ENCODE results near the gene PTPRM. TPM values are rescaled to one million over a fixed set of nuclear protein-coding genes. Genes with fewer than 3 reads are reported as not detected.
"Not testable (repeated sequence)": the region's sequence is repeated elsewhere in the genome, so short reads cannot be mapped to it uniquely, and the experiment has no call there.

The PTPRM gene
- total and polyA plus RNA-seq, 2 donors, result 37.3 to 55.6 TPM

- WGBS, result 76% methylated on average over 5 of the region's 5 CpGs
- no peaks in the 10 kb centered on the region for H3K27me3 ChIP-seq (ENCODE audit: control insufficient read depth in 2 of 2, insufficient read depth in 1 of 2, low read length in 1 of 2)
- H3K36me3 ChIP-seq (ENCODE audit: control insufficient read depth in 2 of 2, insufficient read depth in 2 of 2, low read length in 1 of 2), result no peaks in the 10 kb centered on the region
- H3K27ac ChIP-seq (ENCODE audit: low read depth in 1 of 2, low read length in 1 of 2), result no peak overlapping the region
- DNase-seq (ENCODE audit: low read depth in 6 of 9, low spot score in 9 of 9), result no peak
- H3K4me1 ChIP-seq (ENCODE audit: control insufficient read depth in 2 of 2, insufficient read depth in 2 of 2, low read length in 2 of 2), result no peaks in the 10 kb centered on the region
- no peak overlapping the region for H3K4me3 ChIP-seq (ENCODE audit: low read length in 2 of 2)
- peaks cover 0 to 1% of the 10 kb centered on the region in 2 donors for H3K9me3 ChIP-seq (ENCODE audit: control insufficient read depth in 2 of 2, insufficient read depth in 1 of 2, low read length in 1 of 2)
Measured at GRCh38 chr18:8439055-8439454, 871.9 kb downstream of the PTPRM start.

DNA sequence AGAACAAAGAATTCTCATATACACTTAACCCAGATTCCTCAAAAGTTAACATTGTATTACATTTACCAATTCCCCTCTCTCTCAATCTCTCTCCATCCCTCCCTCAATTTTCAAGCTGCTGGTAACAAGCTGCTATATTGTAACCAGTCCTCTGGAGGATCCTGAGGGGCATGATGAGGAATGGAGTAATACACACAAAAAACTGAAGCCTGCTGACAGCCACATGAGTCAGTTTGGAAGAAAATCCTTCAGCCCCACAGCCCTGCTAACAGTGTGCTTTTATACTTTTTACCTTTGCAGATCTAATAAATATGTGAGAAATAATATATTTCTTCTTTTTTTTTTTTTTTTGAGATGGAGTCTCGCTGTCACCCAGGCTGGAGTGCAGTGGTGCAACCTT is 876.4 kb downstream of the PTPRM start:
- H3K4me3 ChIP-seq (ENCODE audit: low read length in 2 of 2), result no peak overlapping the region
- H3K27ac ChIP-seq (ENCODE audit: low read depth in 1 of 2, low read length in 1 of 2), result no peak overlapping the region
- peaks cover 0 to 1% of the 10 kb centered on the region in 2 donors for H3K9me3 ChIP-seq (ENCODE audit: control insufficient read depth in 2 of 2, insufficient read depth in 1 of 2, low read length in 1 of 2)
- no peak for DNase-seq (ENCODE audit: low read depth in 6 of 9, low spot score in 9 of 9)
- WGBS, result 100% methylated on average over 1 of the region's 1 CpG
- no peaks in the 10 kb centered on the region for H3K4me1 ChIP-seq (ENCODE audit: control insufficient read depth in 2 of 2, insufficient read depth in 2 of 2, low read length in 2 of 2)
- H3K27me3 ChIP-seq (ENCODE audit: control insufficient read depth in 2 of 2, insufficient read depth in 1 of 2, low read length in 1 of 2), result no peaks in the 10 kb centered on the region
- no peaks in the 10 kb centered on the region for H3K36me3 ChIP-seq (ENCODE audit: control insufficient read depth in 2 of 2, insufficient read depth in 2 of 2, low read length in 1 of 2)

DNA sequence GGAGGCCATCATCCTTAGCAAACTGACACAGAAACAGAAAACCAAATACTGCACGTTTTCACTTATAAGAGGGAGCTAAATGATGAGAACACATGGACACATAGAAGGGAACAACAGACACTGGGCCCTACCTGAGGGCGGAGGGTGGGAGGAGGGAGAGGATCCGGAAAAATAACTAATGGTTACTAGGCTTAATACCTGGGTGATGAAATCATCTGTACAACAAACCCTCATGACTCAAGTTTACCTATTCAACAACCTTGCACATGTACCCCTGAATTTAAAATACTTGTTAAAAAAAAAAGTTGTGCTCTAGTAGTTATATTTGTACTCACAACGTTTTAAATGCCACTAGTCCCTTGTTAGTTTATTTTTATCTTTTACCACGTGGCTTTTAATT is 879.8 kb downstream of the PTPRM start:
- H3K36me3 ChIP-seq (ENCODE audit: control insufficient read depth in 2 of 2, insufficient read depth in 2 of 2, low read length in 1 of 2), result not testable (repeated sequence)
- WGBS, result 79% methylated on average over 5 of the region's 5 CpGs

DNA sequence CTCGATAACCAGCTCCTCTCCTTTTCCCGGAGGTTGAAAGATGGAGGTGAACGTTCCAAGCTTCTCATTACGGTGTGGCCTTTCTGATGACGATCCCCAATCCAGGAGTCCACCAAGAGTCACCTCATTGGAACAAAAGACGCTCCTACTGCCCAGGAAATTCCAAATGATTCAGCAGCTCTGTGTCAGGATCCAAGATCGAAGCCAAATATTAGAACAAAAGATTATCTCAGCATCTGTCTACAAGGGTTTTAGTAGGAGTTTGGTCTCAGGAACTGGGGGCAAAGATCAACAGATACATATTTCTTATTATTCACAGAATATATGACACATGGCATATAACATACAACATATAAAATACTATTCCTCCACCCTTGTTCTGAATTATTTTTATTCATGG is 881.0 kb downstream of the PTPRM start:
- Histone ChIP-seq H3K27me3 (ENCODE audit: control insufficient read depth in 2 of 2, insufficient read depth in 1 of 2, low read length in 1 of 2) (no peaks in the 10 kb centered on the region), H3K27ac (ENCODE audit: low read depth in 1 of 2, low read length in 1 of 2) (no peak overlapping the region), H3K9me3 (ENCODE audit: control insufficient read depth in 2 of 2, insufficient read depth in 1 of 2, low read length in 1 of 2) (no peaks in the 10 kb centered on the region), H3K4me1 (ENCODE audit: control insufficient read depth in 2 of 2, insufficient read depth in 2 of 2, low read length in 2 of 2) (no peaks in the 10 kb centered on the region), H3K4me3 (ENCODE audit: low read length in 2 of 2) (no peak overlapping the region), H3K36me3 (ENCODE audit: control insufficient read depth in 2 of 2, insufficient read depth in 2 of 2, low read length in 1 of 2) (no peaks in the 10 kb centered on the region)
- WGBS, result 93% methylated on average over 7 of the region's 7 CpGs
- no peak for DNase-seq (ENCODE audit: low read depth in 6 of 9, low spot score in 9 of 9)

More for the DNA sequence above, 879.8 kb downstream of the PTPRM start:
- H3K9me3 ChIP-seq (ENCODE audit: control insufficient read depth in 2 of 2, insufficient read depth in 1 of 2, low read length in 1 of 2); H3K27me3 ChIP-seq (ENCODE audit: control insufficient read depth in 2 of 2, insufficient read depth in 1 of 2, low read length in 1 of 2); DNase-seq (ENCODE audit: low read depth in 6 of 9, low spot score in 9 of 9); H3K4me3 ChIP-seq (ENCODE audit: low read length in 2 of 2); H3K4me1 ChIP-seq (ENCODE audit: control insufficient read depth in 2 of 2, insufficient read depth in 2 of 2, low read length in 2 of 2); H3K27ac ChIP-seq (ENCODE audit: low read depth in 1 of 2, low read length in 1 of 2): not testable (repeated sequence)

DNA sequence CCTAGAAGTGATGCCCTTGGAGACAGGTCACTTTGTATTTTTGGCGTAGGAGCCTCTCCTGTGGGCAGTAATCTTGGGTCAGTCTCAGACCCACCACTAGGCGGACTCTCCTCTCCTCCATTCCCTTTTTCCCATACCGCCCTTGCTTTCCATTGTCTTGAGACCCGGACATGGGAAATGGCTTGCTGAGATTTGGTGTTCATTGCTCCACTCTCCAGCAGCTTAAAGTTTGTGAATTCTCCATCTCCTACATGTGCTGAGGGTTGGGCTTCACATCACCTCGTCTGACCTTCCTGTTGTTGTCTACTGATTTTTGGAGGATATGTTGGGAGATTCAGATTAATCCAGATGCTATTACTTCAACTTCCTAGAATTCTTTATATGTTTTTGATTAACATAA is 882.9 kb downstream of the PTPRM start:
- DNase-seq (ENCODE audit: low read depth in 6 of 9, low spot score in 9 of 9), result no peak
- no peaks in the 10 kb centered on the region for H3K4me1 ChIP-seq (ENCODE audit: control insufficient read depth in 2 of 2, insufficient read depth in 2 of 2, low read length in 2 of 2)
- no peaks in the 10 kb centered on the region for H3K36me3 ChIP-seq (ENCODE audit: control insufficient read depth in 2 of 2, insufficient read depth in 2 of 2, low read length in 1 of 2)
- H3K4me3 ChIP-seq (ENCODE audit: low read length in 2 of 2), result no peak overlapping the region
- no peaks in the 10 kb centered on the region for H3K27me3 ChIP-seq (ENCODE audit: control insufficient read depth in 2 of 2, insufficient read depth in 1 of 2, low read length in 1 of 2)
- H3K27ac ChIP-seq (ENCODE audit: low read depth in 1 of 2, low read length in 1 of 2), result no peak overlapping the region
- WGBS, result 90% methylated on average over 5 of the region's 5 CpGs
- H3K9me3 ChIP-seq (ENCODE audit: control insufficient read depth in 2 of 2, insufficient read depth in 1 of 2, low read length in 1 of 2), result no peaks in the 10 kb centered on the region

DNA sequence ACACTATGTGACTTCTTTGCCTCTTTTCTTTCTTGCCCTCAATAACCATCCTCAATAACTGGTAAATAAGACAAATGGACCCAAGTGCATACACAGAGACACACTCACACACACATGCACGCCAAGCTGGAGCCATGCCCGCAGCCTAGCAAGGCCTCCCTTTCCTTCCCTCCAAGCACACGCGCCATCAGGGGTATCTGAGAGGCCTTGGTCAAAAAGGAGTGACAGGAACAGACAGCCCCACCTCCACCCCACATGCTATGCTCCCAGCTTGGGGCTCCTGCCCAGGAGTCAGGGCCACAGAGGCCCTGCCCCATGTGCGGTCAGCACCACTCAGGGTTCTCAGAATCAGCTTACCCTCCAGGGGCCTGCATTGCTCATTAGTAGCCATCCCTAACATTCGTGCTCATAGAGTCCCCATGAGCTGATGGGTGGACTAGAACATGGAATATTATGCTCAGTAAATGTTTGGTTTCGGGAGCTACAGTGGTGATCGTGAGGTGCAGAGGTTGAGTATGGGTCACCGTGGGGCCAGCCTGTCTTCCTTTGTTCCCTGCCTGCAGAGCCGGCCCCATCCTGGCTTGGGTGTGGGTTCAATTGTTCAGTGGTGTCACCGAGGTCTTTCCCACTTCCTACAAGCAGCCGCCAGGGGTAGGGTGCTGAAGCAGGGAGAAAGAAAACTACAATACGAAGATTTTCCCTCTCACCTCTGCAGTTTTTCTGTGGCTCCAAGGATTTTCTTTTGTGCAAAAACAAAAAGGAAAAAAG is 884.0 kb downstream of the PTPRM start:
- no peak for DNase-seq (ENCODE audit: low read depth in 6 of 9, low spot score in 9 of 9)
- no peak overlapping the region for H3K27ac ChIP-seq (ENCODE audit: low read depth in 1 of 2, low read length in 1 of 2)

DNA sequence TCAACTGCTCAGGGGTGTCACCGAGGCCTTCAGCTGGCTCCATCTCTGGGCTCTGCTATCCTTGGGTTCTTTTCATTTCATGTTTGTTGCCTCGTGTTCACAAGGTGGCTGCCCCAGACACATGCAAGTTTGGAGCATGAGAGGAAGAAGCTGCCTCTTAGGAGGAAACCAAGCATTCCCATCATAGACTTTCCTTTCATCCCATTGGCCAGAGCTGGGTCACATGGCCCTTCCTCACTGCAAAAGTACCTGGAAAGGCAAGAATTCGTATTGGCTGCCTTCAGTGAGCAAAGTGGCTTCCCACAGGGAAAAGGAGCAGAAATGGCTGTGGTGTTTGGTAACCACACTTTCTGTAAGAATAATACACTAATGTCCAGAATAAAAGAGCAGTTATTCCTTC is 886.4 kb downstream of the PTPRM start:
- H3K27ac ChIP-seq (ENCODE audit: low read depth in 1 of 2, low read length in 1 of 2), result no peak overlapping the region
- H3K4me3 ChIP-seq (ENCODE audit: low read length in 2 of 2), result no peak overlapping the region
- WGBS, result 67% methylated on average over 3 of the region's 3 CpGs
- DNase-seq (ENCODE audit: low read depth in 6 of 9, low spot score in 9 of 9), result no peak
- no peaks in the 10 kb centered on the region for H3K9me3 ChIP-seq (ENCODE audit: control insufficient read depth in 2 of 2, insufficient read depth in 1 of 2, low read length in 1 of 2)
- no peaks in the 10 kb centered on the region for H3K36me3 ChIP-seq (ENCODE audit: control insufficient read depth in 2 of 2, insufficient read depth in 2 of 2, low read length in 1 of 2)
- H3K4me1 ChIP-seq (ENCODE audit: control insufficient read depth in 2 of 2, insufficient read depth in 2 of 2, low read length in 2 of 2), result peaks cover 0 to 7% of the 10 kb centered on the region in 2 donors
- H3K27me3 ChIP-seq (ENCODE audit: control insufficient read depth in 2 of 2, insufficient read depth in 1 of 2, low read length in 1 of 2), result no peaks in the 10 kb centered on the region

More for the DNA sequence above, 884.0 kb downstream of the PTPRM start:
- H3K36me3 ChIP-seq (ENCODE audit: control insufficient read depth in 2 of 2, insufficient read depth in 2 of 2, low read length in 1 of 2), result no peaks in the 10 kb centered on the region
- no peak overlapping the region for H3K4me3 ChIP-seq (ENCODE audit: low read length in 2 of 2)
- no peaks in the 10 kb centered on the region for H3K27me3 ChIP-seq (ENCODE audit: control insufficient read depth in 2 of 2, insufficient read depth in 1 of 2, low read length in 1 of 2)
- no peaks in the 10 kb centered on the region for H3K9me3 ChIP-seq (ENCODE audit: control insufficient read depth in 2 of 2, insufficient read depth in 1 of 2, low read length in 1 of 2)
- WGBS, result 93% methylated on average over 13 of the region's 13 CpGs
- H3K4me1 ChIP-seq (ENCODE audit: control insufficient read depth in 2 of 2, insufficient read depth in 2 of 2, low read length in 2 of 2), result peaks cover 0 to 5% of the 10 kb centered on the region in 2 donors

DNA sequence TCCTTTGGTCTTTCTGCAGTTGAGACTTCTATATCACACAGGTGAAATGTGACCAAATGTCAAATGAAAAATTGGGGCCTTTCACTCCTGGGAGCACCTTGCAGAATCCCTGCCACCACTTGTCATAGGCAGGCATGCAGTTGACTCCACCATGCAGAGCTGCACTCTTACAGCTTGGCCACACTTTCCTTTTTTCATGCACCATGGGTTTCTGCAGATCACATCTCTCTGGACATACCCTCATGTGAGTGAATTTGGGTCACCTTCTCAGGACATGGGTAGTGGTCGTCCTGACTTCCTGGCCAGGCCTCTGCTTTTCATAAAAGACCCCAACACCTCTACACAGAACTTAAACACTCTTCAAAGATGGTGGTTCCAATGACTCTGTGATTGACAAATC is 887.0 kb downstream of the PTPRM start:
- Histone ChIP-seq H3K4me3 (ENCODE audit: low read length in 2 of 2) (no peak overlapping the region), H3K27me3 (ENCODE audit: control insufficient read depth in 2 of 2, insufficient read depth in 1 of 2, low read length in 1 of 2) (no peaks in the 10 kb centered on the region), H3K36me3 (ENCODE audit: control insufficient read depth in 2 of 2, insufficient read depth in 2 of 2, low read length in 1 of 2) (no peaks in the 10 kb centered on the region), H3K27ac (ENCODE audit: low read depth in 1 of 2, low read length in 1 of 2) (no peak overlapping the region), H3K9me3 (ENCODE audit: control insufficient read depth in 2 of 2, insufficient read depth in 1 of 2, low read length in 1 of 2) (no peaks in the 10 kb centered on the region), H3K4me1 (ENCODE audit: control insufficient read depth in 2 of 2, insufficient read depth in 2 of 2, low read length in 2 of 2) (peaks cover 0 to 7% of the 10 kb centered on the region in 2 donors)
- 93% methylated on average over 1 of the region's 1 CpG for WGBS
- no peak for DNase-seq (ENCODE audit: low read depth in 6 of 9, low spot score in 9 of 9)

DNA sequence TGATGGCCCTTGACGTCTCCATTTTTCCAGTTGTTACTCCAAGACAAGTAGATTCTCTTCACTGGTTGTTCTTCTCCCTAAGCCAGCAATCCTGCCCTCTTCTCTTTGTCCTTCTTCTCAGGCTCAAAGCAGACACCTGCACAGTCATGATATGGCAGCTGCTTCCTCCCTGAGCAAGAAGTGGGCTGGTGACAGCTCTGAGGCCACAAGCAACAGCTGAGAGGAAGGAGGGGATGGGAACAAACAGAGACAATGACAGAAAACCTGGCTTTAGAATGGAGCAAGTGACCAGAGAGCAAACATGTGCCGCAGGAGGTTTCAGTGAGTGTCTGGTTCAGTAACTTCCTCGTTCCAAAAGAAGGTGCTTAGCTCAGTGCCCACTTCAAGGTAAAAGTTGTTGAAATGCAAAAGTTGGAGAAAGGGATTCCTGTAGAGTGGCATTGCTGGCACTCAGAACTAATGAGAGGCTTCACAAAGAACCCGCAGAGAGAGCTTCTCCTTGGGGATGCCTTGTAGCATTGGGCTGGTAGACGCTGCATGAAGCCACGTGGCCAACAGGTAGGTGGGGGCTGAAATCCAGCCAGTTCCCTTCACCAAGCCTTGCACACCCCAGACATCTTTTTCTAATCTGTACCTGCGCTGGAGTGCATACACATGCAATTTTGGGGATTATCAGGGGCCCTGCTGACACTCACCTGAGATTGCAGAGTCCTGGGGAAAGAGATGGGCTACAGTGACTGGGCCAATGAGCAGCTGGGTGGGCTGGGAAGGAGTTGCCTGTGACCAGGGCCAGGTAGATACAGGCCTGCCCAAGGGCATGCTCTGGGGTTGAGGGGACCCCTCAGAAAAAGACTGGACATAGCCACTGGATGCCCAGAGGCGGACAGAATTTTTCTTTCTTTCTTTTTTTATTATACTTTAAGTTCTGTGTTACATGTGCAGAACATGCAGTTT is 888.8 kb downstream of the PTPRM start:
- peaks cover 0 to 7% of the 10 kb centered on the region in 2 donors for H3K4me1 ChIP-seq (ENCODE audit: control insufficient read depth in 2 of 2, insufficient read depth in 2 of 2, low read length in 2 of 2)
- 61% methylated on average over 8 of the region's 8 CpGs for WGBS
- H3K27ac ChIP-seq (ENCODE audit: low read depth in 1 of 2, low read length in 1 of 2), result no peak overlapping the region
- H3K36me3 ChIP-seq (ENCODE audit: control insufficient read depth in 2 of 2, insufficient read depth in 2 of 2, low read length in 1 of 2), result no peaks in the 10 kb centered on the region
- no peaks in the 10 kb centered on the region for H3K27me3 ChIP-seq (ENCODE audit: control insufficient read depth in 2 of 2, insufficient read depth in 1 of 2, low read length in 1 of 2)
- no peak overlapping the region for H3K4me3 ChIP-seq (ENCODE audit: low read length in 2 of 2)
- H3K9me3 ChIP-seq (ENCODE audit: control insufficient read depth in 2 of 2, insufficient read depth in 1 of 2, low read length in 1 of 2), result no peaks in the 10 kb centered on the region
- peak in 4 of 9 donors; percentile 8 to 48 (median 23) for DNase-seq (ENCODE audit: low read depth in 6 of 9, low spot score in 9 of 9)
